EL (cell line): Measurements from ENCODE around the gene ATXN1.
"Not testable (repeated sequence)": the region's sequence is repeated elsewhere in the genome, so short reads cannot be mapped to it uniquely, and the experiment has no call there.

Source experiments
- DNase-seq: peaks from one replicate; pipeline ENCODE4 v3.0.0-alpha.2; 2016

Gene ATXN1

GRCh38 chr6:16263464-16264099, 497.7 kb downstream of the ATXN1 start:
- DNase-seq, result not testable (repeated sequence)

DNA sequence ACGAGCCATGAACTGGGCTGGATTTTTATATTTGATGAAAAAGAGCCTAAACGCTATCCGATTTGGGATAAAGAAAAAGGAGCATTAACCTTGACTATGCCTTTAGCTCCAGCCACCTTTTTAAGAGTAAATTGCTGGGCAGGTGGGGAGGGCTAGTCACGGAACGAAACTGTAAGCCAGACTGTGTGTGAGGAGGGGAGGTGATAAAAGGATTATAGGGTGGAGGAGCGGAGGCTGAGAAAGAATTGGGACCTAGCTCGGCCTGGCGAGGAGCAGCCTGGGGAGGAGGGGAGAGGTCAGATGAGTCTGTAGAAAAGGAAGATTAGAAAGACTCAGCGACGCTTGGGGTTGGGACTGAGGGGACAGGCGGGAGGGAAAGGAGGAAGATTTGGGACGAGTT, 498.5 kb downstream of the ATXN1 start:
- not testable (repeated sequence) for DNase-seq

DNA sequence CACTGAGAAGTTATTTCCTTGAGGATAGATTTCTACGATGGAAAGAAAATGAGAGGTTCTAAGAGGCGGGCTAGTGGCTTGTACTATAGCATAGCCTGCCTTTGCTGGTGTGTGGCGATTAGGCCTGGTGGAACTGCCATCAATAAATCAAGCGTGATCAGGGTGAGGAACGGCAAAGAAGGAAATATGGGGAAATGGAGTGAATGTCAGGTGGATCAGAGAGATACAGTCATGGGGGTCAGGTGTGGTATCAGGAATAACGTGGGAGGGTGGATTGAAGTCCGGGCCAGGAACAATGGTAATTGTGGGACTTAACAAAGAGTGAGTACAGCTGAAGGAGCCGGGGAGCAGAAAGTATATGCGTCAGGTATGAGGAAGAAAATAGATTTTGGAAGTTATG, 500.7 kb downstream of the ATXN1 start:
- DNase-seq, result not testable (repeated sequence)

- not testable (repeated sequence) for DNase-seq
Observed at GRCh38 chr6:16259604-16260003, 501.7 kb downstream of the ATXN1 start.

DNA sequence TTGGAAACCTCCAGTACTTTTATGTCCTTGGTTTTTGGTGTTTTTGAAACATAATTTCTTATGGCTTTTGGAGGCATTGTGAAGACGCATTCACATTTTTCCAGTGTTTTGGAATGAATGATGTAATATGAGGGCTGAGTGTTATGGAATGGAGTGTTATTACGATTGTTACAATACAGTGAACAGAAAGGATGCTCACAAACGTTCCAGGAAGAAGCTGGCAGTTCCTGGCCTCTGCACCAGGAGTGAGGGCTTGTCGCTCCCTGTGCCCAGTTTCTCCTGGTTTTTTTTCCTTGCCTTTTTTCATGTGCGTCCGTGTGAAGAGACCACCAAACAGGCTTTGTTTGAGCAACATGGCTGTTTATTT, 502.6 kb downstream of the ATXN1 start:
- DNase-seq, result no peak

GRCh38 chr6:16257999-16258708, 503.1 kb downstream of the ATXN1 start:
- DNase-seq, result no peak

- no peak for DNase-seq
Observed at GRCh38 chr6:16256781-16257180, 504.5 kb downstream of the ATXN1 start.

DNA sequence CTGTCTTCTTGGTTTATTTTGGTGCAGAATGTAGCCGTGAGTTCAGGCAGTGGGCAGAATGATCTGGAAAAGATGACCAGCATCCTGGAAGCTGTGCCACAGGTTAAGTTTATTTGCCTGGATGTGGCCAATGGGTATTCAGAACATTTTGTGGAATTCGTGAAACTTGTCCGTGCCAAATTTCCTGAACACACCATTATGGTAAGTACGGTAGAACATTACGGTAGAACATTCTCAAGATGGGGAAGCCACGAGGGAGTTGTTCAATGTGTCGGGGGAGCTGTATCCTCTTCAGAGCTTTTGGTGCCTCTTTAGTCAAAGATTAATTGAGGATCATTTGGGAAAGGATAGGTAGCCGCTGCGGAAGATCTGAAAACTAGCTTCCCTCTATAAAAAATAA, 506.7 kb downstream of the ATXN1 start:
- no peak for DNase-seq

GRCh38 chr6:16253399-16254144, 507.7 kb downstream of the ATXN1 start:
- DNase-seq, result no peak

DNA sequence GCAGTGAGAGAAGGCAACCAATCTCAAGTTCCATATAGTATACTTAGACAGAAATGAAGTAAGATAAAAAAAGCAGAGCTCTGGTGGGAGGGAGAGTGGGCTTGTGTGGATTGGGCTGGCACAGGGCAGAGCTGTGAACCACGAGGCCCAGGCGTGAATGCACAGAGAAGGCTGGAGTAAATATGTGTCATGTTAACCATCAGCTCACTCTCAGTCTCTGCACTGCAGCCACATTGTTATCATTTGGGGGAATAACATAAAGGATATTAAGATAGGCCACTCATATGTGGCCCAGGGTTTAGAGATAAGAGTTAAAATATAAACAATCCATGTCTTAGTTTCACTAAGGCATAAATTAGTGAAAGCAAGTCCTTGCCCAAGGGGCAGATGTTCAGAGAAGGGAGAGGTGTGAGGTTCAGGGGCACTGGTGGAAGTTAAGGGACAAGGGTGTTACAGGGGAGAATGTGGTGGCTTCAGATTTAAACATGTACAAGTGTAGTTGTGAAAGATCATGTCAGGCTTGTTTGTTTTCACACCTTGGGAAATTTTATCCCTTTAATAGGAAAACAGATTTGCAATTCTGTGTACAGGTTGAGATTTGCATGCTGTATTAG, 508.5 kb downstream of the ATXN1 start:
- no peak for DNase-seq

GRCh38 chr6:16251706-16252105, 509.6 kb downstream of the ATXN1 start:
- no peak for DNase-seq

- no peak for DNase-seq
Observed at GRCh38 chr6:16249971-16250370, 511.3 kb downstream of the ATXN1 start.
